Fibroblast of lung (primary cell): Measurements from ENCODE around the gene GRID2IP. TPM values are rescaled to one million over a fixed set of nuclear protein-coding genes. Genes with fewer than 3 reads are reported as not detected.
"Not testable (repeated sequence)": the region's sequence is repeated elsewhere in the genome, so short reads cannot be mapped to it uniquely, and the experiment has no call there.

Experiments used
- DNase-seq, 2 donors: peaks; one replicate each; pipeline versions ENCODE4 v3.0.0 to v3.0.0-alpha.2; 2010; ENCODE audit warnings: low read depth in 2 of 2
- H2AFZ ChIP-seq: 2 replicates; pipeline ENCODE4 v1.5.1; 2012; ENCODE audit warnings: low read length, control low read depth, inconsistent platforms
- H3K27ac ChIP-seq: 2 replicates; pipeline ENCODE4 v1.5.1; 2011; ENCODE audit warnings: low read length, control low read depth; ENCODE audit not compliant: insufficient read depth
- H3K27me3 ChIP-seq: 2 replicates; pipeline ENCODE4 v1.5.1; 2011; ENCODE audit warnings: mild to moderate bottlenecking, low read length; ENCODE audit not compliant: control insufficient read depth, insufficient read depth
- H3K36me3 ChIP-seq: 2 replicates; pipeline ENCODE4 v1.5.1; 2011; ENCODE audit warnings: low read length; ENCODE audit not compliant: control insufficient read depth, insufficient read depth
- H3K4me1 ChIP-seq: 2 replicates; pipeline ENCODE4 v1.5.1; 2011; ENCODE audit warnings: low read length; ENCODE audit not compliant: control insufficient read depth, insufficient read depth; ENCODE audit errors: extremely low read depth
- H3K4me2 ChIP-seq: 2 replicates; pipeline ENCODE4 v1.5.1; 2011; ENCODE audit warnings: low read length, control low read depth; ENCODE audit not compliant: insufficient read depth; ENCODE audit errors: extremely low read depth
- H3K4me3 ChIP-seq, 4 experiments: fragments of 200-600 bp in 1 of 4; sonication (generic) in 1 of 4; replicated peaks in 1 of 4; 2 replicates each; pipeline ENCODE4 v1.5.1; 2011 to 2016; ENCODE audit warnings: low read length in 4 of 4, low read depth in 3 of 4, mild to moderate bottlenecking in 3 of 4, control low read depth in 2 of 4, inconsistent platforms in 1 of 4, mixed read lengths in 1 of 4; ENCODE audit not compliant: insufficient read depth in 1 of 4; ENCODE audit errors: control extremely low read depth in 1 of 4
- H3K79me2 ChIP-seq: 2 replicates; pipeline ENCODE4 v1.5.1; 2012; ENCODE audit warnings: mild to moderate bottlenecking, low read length, inconsistent platforms; ENCODE audit not compliant: control insufficient read depth, insufficient read depth
- H3K9ac ChIP-seq: 2 replicates; pipeline ENCODE4 v1.5.1; 2011; ENCODE audit warnings: mild to moderate bottlenecking, low read length, control low read depth; ENCODE audit not compliant: insufficient read depth
- H3K9me3 ChIP-seq: 2 replicates; pipeline ENCODE4 v1.5.1; 2012; ENCODE audit warnings: low read depth, low read length; ENCODE audit not compliant: control insufficient read depth, insufficient read depth
- H4K20me1 ChIP-seq: 2 replicates; pipeline ENCODE4 v1.5.1; 2011; ENCODE audit warnings: low read length; ENCODE audit not compliant: control insufficient read depth, insufficient read depth; ENCODE audit errors: extremely low read depth
- EZH2 ChIP-seq: IDR thresholded peaks from 2 replicates; pipeline ENCODE4 v1.5.1; 2012; ENCODE audit warnings: low read length, control low read depth, mild to moderate bottlenecking; ENCODE audit errors: missing control alignments
- polyA plus RNA-seq, 2 donors: library from polyadenylated mRNA; depleted of rRNA in 1 of 2; stranded (reverse) in 1 of 2; unstranded in 1 of 2; fragments of >200 nt; gene quantifications; 2 replicates each; pipeline ENCODE4 v1.2.1, GENCODE V29; 2011 to 2012; ENCODE audit warnings: missing spikeins in 1 of 2
- total RNA-seq: library from RNA; depleted of rRNA; stranded (reverse); fragments of >200 nt; gene quantifications from 2 replicates; pipeline ENCODE4 v1.2.1, GENCODE V29; 2014
- TF ChIP-seq, protein P1 (sequence below), 2 donors: IDR thresholded peaks in 1 of 2; conservative IDR thresholded peaks in 1 of 2; 1 replicate in 1 of 2; 2 replicates in 1 of 2; pipeline ENCODE4 v1.5.1; 2011 to 2012; ENCODE audit warnings: low read length in 2 of 2, control low read depth in 1 of 2, inconsistent platforms in 1 of 2, low read depth in 1 of 2, mild to moderate bottlenecking in 1 of 2

Gene GRID2IP
- total and polyA plus RNA-seq, 2 donors (not counting 1 experiment from before 2014, with no cell fraction given), result not detected

DNA sequence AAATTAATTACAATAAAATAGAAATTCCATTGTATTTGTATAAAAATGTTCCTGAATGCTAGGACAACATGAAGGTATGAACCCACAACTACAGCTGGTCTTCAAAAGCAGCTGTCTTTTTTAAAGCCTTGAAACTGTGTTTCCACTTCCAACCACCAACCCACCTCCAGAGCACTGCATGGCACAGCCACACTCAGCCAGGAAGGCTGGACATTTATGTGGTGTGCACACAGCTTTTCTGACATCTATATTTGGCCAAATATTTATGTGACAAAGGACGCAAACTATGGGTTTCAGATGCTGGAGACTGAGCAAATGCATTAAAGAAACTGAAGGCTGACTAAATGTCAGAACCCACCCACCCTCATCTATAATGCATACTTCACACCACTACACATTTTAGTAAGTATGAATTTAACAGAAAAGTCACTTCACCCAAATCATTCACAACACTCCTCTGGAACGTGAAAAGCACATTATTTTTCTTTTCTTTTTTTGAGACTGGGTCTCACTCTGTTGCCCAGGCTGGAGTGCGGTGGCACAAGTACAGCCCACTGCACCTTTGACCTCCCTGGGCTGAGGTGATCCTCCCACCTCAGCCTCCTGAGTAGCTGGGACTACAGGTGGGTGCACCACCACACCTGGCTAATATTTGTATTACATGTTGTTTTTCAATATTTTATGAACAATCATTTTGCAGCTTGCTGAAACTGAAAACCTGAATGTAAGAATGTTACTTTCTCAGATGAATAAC, 75.7 kb downstream of the GRID2IP start:
- no peak overlapping the region for H2AFZ ChIP-seq
- no peak overlapping the region for H3K27ac ChIP-seq
- no peak overlapping the region for H3K4me2 ChIP-seq
- H4K20me1 ChIP-seq, result peaks cover 11% of the 10 kb centered on the region
- H3K4me3 ChIP-seq, result no peak overlapping the region
- H3K4me1 ChIP-seq, result no peaks in the 10 kb centered on the region
- no peak for DNase-seq
- H3K9ac ChIP-seq, result no peak overlapping the region
- H3K9me3 ChIP-seq, result no peaks in the 10 kb centered on the region
- peaks cover 14% of the 10 kb centered on the region for H3K36me3 ChIP-seq
- TF ChIP-seq EZH2, result no peak
- TF ChIP-seq, protein P1, sequence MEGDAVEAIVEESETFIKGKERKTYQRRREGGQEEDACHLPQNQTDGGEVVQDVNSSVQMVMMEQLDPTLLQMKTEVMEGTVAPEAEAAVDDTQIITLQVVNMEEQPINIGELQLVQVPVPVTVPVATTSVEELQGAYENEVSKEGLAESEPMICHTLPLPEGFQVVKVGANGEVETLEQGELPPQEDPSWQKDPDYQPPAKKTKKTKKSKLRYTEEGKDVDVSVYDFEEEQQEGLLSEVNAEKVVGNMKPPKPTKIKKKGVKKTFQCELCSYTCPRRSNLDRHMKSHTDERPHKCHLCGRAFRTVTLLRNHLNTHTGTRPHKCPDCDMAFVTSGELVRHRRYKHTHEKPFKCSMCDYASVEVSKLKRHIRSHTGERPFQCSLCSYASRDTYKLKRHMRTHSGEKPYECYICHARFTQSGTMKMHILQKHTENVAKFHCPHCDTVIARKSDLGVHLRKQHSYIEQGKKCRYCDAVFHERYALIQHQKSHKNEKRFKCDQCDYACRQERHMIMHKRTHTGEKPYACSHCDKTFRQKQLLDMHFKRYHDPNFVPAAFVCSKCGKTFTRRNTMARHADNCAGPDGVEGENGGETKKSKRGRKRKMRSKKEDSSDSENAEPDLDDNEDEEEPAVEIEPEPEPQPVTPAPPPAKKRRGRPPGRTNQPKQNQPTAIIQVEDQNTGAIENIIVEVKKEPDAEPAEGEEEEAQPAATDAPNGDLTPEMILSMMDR (conservative IDR thresholded peaks at IDR 0.05 in 1 of 2, IDR thresholded peaks at IDR 0.05 in 1 of 2; ENCODE audit: low read depth in 1 of 2, low read length in 2 of 2), result no peak
- H3K79me2 ChIP-seq, result peaks cover 91% of the 10 kb centered on the region
- no peaks in the 10 kb centered on the region for H3K27me3 ChIP-seq

DNA sequence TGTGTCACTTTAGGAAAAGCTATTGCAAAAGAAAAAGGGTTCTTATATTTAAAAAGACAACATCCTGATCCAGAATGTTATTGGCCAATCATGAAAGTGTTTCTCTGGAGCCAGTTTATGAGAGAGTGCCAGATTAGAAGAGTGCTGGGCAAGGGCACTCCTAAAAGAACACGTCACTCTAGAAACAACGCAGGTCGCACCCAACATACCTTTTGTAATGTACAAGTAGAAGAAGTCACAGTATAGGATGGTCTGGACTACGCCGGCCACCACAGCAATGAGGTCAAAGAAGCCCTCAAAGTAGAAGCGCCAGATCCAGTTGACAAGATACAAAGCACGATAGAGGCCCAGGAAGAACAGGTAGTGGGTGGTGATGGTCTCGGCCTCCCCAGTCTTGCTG, 85.4 kb downstream of the GRID2IP start:
- H3K27me3 ChIP-seq, result no peaks in the 10 kb centered on the region
- H3K79me2 ChIP-seq, result peaks cover 21% of the 10 kb centered on the region
- no peak for DNase-seq
- TF ChIP-seq, protein P1 (conservative IDR thresholded peaks at IDR 0.05 in 1 of 2, IDR thresholded peaks at IDR 0.05 in 1 of 2; ENCODE audit: low read depth in 1 of 2, low read length in 2 of 2), result no peak
- no peak for TF ChIP-seq EZH2
- H4K20me1 ChIP-seq, result peaks cover 2% of the 10 kb centered on the region
- H3K27ac ChIP-seq, result no peak overlapping the region
- no peak overlapping the region for H2AFZ ChIP-seq
- H3K36me3 ChIP-seq, result peaks cover 34% of the 10 kb centered on the region
- peaks cover 5% of the 10 kb centered on the region for H3K4me1 ChIP-seq
- no peaks in the 10 kb centered on the region for H3K9me3 ChIP-seq
- no peak overlapping the region for H3K4me2 ChIP-seq
- H3K4me3 ChIP-seq, result no peak overlapping the region
- no peak overlapping the region for H3K9ac ChIP-seq

GRCh38 chr7:6463609-6464008, 87.7 kb downstream of the GRID2IP start:
- not testable (repeated sequence) for H3K27me3 ChIP-seq, H3K4me1 ChIP-seq, H3K4me3 ChIP-seq, H3K9me3 ChIP-seq, H4K20me1 ChIP-seq, H3K4me2 ChIP-seq, H3K9ac ChIP-seq, H2AFZ ChIP-seq, DNase-seq, H3K27ac ChIP-seq
- peaks cover 30% of the 10 kb centered on the region for H3K36me3 ChIP-seq
- peaks cover 12% of the 10 kb centered on the region for H3K79me2 ChIP-seq
